ENCODE measurements around the gene ELP4. TPM values are rescaled to one million over a fixed set of nuclear protein-coding genes. Genes with fewer than 3 reads are reported as not detected.

ELP4 gene
- total RNA-seq, 1 donor from 2014 or later = 16.6 TPM

DNA sequence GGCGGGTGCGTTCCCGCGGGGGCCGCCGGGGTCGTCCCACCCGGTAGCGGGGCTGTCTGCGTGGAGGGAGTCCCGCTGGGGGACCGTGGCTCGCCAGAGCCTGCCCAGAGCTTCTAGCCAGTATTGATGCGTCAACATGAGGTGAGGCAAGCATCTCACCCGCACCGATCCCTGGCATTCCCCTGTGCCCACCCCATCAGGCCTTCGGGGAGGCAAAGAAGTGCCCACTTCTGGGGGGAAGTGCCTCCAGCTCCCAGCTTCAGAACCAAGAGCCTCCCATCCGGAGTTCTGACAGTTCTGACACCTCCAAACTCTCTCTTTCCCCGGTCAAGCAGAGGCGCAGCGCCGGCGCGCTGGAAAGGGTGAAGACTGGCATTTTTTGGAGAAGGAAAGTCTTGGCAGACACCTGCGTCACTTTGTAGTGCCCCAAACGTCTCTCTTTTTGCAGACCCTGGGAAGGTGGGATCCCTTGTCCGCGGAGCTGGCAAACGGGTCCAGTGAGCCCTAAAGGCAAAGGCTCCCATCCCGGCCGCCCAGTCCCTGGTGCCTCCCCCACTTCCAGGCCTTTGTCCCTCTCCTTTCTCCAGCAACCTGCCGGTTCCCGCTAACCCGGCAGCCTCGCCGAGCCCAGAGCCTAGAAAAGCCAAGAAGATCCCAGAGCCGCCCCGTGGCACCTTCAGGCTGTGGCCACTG is 304.8 kb downstream of the ELP4 start:
- H3K4me3 ChIP-seq = no peak overlapping the region
- H3K9me3 ChIP-seq = no peaks in the 10 kb centered on the region
- no peaks in the 10 kb centered on the region for H3K36me3 ChIP-seq
- H3K27ac ChIP-seq = no peak overlapping the region
- TF ChIP-seq, protein P1, sequence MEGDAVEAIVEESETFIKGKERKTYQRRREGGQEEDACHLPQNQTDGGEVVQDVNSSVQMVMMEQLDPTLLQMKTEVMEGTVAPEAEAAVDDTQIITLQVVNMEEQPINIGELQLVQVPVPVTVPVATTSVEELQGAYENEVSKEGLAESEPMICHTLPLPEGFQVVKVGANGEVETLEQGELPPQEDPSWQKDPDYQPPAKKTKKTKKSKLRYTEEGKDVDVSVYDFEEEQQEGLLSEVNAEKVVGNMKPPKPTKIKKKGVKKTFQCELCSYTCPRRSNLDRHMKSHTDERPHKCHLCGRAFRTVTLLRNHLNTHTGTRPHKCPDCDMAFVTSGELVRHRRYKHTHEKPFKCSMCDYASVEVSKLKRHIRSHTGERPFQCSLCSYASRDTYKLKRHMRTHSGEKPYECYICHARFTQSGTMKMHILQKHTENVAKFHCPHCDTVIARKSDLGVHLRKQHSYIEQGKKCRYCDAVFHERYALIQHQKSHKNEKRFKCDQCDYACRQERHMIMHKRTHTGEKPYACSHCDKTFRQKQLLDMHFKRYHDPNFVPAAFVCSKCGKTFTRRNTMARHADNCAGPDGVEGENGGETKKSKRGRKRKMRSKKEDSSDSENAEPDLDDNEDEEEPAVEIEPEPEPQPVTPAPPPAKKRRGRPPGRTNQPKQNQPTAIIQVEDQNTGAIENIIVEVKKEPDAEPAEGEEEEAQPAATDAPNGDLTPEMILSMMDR (IDR thresholded peaks at IDR 0.05) = no peak
- no peak for DNase-seq
- no peak for ATAC-seq
- intact Hi-C loops (cut with DNase I) = no loop called here
- H3K4me1 ChIP-seq = peaks cover 73% of the 10 kb centered on the region
- H3K27me3 ChIP-seq = peaks cover 97% of the 10 kb centered on the region

DNA sequence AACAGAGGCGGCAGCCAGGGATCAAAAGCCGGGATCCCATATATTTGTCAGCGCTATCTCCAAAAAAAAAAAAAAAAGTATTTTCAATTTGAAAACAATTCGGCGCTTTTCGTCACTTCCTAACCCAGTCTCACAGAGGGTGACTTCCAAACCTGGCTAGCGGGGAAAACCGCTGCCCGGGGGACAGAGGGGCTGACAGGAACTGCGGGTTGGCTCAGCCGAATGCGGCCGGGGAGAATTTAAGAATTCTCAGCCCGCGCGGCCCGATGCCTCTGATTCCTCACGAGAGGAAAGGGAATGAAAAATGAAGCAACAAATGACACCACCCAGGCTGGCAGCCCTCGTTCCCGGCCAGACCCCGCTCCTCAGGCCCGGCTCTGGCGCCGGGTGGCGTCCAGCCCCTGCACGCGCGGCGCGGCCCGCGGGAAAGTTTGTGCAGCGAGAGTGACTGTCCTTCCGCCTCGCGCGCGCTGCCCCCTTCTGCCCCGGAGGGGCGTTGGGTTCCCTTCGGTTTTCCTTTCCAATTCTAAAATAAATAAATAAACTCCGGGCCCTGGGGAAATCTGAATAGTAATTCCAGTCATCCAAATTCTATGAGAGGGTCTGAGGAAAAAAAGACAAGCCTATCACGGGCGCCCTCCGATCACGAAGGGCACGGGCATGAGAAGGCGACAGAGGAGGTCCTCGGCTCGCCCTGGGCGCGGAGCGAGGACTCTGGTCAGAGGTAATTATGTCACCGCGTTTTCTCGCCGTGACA is 306.3 kb downstream of the ELP4 start:
- DNase-seq (no peak), ATAC-seq (no peak)
- H3K4me3 ChIP-seq = peak overlapping the region; percentile 20
- H3K4me1 ChIP-seq = peaks cover 57% of the 10 kb centered on the region
- H3K27me3 ChIP-seq = peaks cover 97% of the 10 kb centered on the region
- TF ChIP-seq, protein P1 (IDR thresholded peaks at IDR 0.05) = no peak
- H3K27ac ChIP-seq = no peak overlapping the region
- no peaks in the 10 kb centered on the region for H3K36me3 ChIP-seq
- intact Hi-C loops (cut with DNase I) = no loop called here
- H3K9me3 ChIP-seq = no peaks in the 10 kb centered on the region

DNA sequence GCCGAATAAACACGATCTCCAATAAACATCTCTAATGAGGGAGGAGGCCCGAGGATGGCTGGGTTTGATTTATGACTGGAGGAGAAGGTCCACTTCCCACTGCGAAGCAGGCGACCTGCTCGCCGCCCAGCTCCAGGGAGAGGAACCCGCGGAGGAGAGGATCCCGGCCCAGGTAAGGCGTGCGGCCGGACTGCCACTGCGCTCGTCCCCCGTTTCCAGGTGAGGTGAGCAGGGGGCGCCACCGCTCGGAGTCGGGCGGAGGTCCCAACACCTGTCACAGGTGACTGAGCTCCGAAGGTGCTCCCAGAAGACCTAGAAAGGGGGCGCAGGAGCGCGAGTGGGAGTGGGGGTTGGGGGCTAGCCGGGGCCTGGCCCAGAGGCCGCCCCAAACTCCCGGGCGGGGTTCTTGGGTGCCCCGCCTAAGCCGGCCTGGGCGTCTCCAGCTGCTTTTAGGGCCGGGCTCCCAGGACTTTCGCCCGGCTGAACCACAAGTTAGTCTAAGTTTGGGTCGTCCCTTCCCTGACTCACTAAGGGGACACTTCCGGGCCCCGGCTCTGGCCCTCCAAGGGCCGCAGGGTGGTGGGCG is 307.0 kb downstream of the ELP4 start:
- no peak for ATAC-seq
- intact Hi-C loops (cut with DNase I) = no loop called here
- H3K4me1 ChIP-seq = peaks cover 51% of the 10 kb centered on the region
- H3K27ac ChIP-seq = no peak overlapping the region
- H3K36me3 ChIP-seq = no peaks in the 10 kb centered on the region
- no peak for DNase-seq
- no peaks in the 10 kb centered on the region for H3K9me3 ChIP-seq
- TF ChIP-seq, protein P1 (IDR thresholded peaks at IDR 0.05) = no peak
- H3K27me3 ChIP-seq = peaks cover 97% of the 10 kb centered on the region
- no peak overlapping the region for H3K4me3 ChIP-seq

DNA sequence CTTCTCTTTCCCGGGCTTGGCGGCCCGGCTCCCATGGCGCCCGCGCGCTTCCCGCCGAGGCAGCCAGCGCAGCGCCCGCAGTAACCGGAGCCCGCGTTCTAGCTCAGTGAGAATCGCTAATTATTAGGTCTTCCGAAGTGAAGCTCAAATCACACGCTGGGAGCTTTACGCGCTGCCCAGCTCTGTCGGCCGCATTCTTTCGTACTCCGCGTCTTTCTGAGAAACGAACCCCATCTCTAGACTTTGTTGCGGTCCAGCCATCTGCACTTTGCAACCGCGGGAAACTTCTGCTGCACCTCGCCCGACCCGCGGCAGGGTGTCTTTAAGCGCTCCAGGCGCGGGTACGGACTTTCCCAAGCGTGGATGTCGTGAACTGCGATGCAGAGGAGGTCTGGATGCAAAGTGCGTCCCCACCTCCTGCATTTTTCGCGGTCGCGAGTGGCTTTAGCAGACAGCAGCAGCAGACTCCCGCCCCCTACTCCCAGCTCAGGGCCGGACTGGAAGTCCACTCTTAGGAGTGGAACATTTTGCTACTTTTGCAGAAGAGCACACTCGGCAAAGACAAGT is 307.6 kb downstream of the ELP4 start:
- TF ChIP-seq, protein P1 (IDR thresholded peaks at IDR 0.05) = no peak
- no peak for ATAC-seq
- no peak overlapping the region for H3K4me3 ChIP-seq
- H3K27me3 ChIP-seq = peaks cover 98% of the 10 kb centered on the region
- no peaks in the 10 kb centered on the region for H3K36me3 ChIP-seq
- H3K9me3 ChIP-seq = no peaks in the 10 kb centered on the region
- H3K4me1 ChIP-seq = peaks cover 46% of the 10 kb centered on the region
- no peak overlapping the region for H3K27ac ChIP-seq
- DNase-seq = no peak
- intact Hi-C loops (cut with DNase I) = no loop called here

DNA sequence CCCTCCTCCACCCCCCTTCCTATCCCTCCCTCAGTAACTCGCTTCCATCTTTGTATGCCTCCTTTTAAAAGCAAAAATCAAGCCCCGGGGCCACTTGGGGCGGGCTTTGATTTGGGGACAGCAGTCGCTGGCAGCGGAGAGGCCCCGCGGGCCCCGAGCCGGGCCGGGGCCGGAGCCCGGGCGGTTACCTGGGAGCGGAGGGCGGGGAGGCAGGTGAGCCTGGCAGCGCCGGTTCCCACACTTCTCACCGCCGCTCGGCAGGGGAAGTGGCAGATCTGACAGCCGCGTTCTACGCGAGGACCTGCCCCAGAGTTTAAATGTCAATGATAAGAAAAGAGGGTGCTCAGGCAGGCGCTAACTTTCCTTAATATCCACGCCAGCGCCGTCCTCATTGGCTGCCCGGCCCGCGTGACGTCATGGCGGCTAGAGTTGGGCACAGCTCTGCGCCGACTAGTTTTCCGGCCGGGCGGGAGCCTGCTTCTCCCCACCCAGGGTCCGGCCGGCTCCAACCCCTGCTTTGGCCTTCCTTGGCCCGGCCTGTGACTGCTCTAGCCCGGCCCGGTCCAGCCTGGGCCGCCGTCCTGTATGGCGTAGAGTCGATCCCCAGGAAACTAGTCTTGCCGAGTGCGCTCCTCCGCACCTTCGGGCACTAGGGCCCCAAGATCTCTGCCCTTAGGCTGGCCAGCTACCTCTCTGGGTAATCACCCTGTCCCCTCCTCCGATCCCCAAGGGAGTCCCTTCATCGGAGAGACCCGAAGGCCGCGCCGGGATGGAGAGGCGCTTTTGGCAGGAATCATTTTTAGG is 308.3 kb downstream of the ELP4 start:
- ATAC-seq (no peak), DNase-seq (no peak)
- H3K4me1 ChIP-seq = peaks cover 40% of the 10 kb centered on the region
- TF ChIP-seq, protein P1 (IDR thresholded peaks at IDR 0.05) = no peak
- intact Hi-C loops (cut with DNase I) = no loop called here
- no peak overlapping the region for H3K27ac ChIP-seq
- no peak overlapping the region for H3K4me3 ChIP-seq
- H3K9me3 ChIP-seq = no peaks in the 10 kb centered on the region
- peaks cover 99% of the 10 kb centered on the region for H3K27me3 ChIP-seq
- no peaks in the 10 kb centered on the region for H3K36me3 ChIP-seq
